Measurements from ENCODE around the gene HOXB13. TPM values are rescaled to one million over a fixed set of nuclear protein-coding genes. Genes with fewer than 3 reads are reported as not detected.
A peak's percentile ranks its signal among the peaks of the same experiment; 100 is the strongest.

HOXB13 gene
- total and polyA plus RNA-seq, 2 of the 4 experiments (the other 2 are of a cell fraction) = not detected

GRCh38 chr17:48722201-48722907 lies 6.2 kb downstream of the HOXB13 start, which contains the start of gene PRAC1:
PRAC1 (minus strand) TSS chr17:48722518; CDS start chr17:48722392, 126 bp downstream.
- H2BK20ac ChIP-seq (ENCODE audit: low read depth, low read length) = no peak within 1 kb of the TSS
- in situ Hi-C loops (cut with MboI; ENCODE audit: low sequenced_read_pairs) (loop anchor here (10.0 kb wide), 1 partner anchor 312 kb away; no protein-coding TSS in a partner anchor), intact Hi-C loops (cut with micrococcal nuclease) (loop anchor here (10.0 kb wide), 1 partner anchor 312 kb away; no protein-coding TSS in a partner anchor), dilution Hi-C loops (cut with HindIII; ENCODE audit: low sequenced_read_pairs, unreplicated experiment) (no loop called here)
- TF ChIP-seq BHLHE40 (IDR thresholded peaks at IDR 0.05; ENCODE audit: low read depth, low read length) (no peak), CEBPB (IDR thresholded peaks at IDR 0.05; ENCODE audit: low read depth, low read length) (no peak), USF2 (IDR thresholded peaks at IDR 0.05; ENCODE audit: low read depth, low read length) (no peak)
- no peak within 1 kb of the TSS for H3K4ac ChIP-seq (ENCODE audit: low read depth, low read length)
- H3K23ac ChIP-seq (ENCODE audit: low read depth, low read length) = no peak within 1 kb of the TSS
- H3K14ac ChIP-seq (replicated peaks; ENCODE audit: low read depth, low read length) = no peak within 1 kb of the TSS
- no peak within 1 kb of the TSS for H3K18ac ChIP-seq (ENCODE audit: low read depth, low read length)
- H3K79me1 ChIP-seq (ENCODE audit: low read depth in 1 of 2, low read length in 2 of 2) = no peaks in the 10 kb centered on the region
- POLR2A ChIA-PET (ENCODE audit: unreplicated experiment) = no interaction called here
- no peak within 1 kb of the TSS for H4K8ac ChIP-seq (ENCODE audit: low read depth in 2 of 2, low read length in 2 of 2)
- no peak within 1 kb of the TSS for H3K4me2 ChIP-seq (ENCODE audit: low read depth, low read length)
- 0 out of 2 replicates have a peak, but pooled peaks cover 22% of the 10 kb centered on the region for H4K20me1 ChIP-seq (ENCODE audit: insufficient read depth, low read length)
- no peaks in the 10 kb centered on the region for H3K36me3 ChIP-seq (ENCODE audit: control insufficient read depth, insufficient read depth, low read length)
- no peak within 1 kb of the TSS for H2AK5ac ChIP-seq (ENCODE audit: low read depth, low read length)
- peaks cover 93% of the 10 kb centered on the region for H3K27me3 ChIP-seq (ENCODE audit: control insufficient read depth, insufficient read depth, low read length)
- WGBS, 2 experiments (ENCODE audit: extremely low coverage in 2 of 2, insufficient read length in 1 of 2) = 4% methylated on average over 5 of the region's 21 CpGs; no CpG with 5 or more reads in 1 of the 2 experiments
- no peak within 1 kb of the TSS for H2BK120ac ChIP-seq (ENCODE audit: low read depth, low read length)
- no peak within 1 kb of the TSS for H2BK15ac ChIP-seq (ENCODE audit: low read depth, low read length)
- CTCF ChIA-PET = interaction anchor here (0.9 kb wide), 1 partner anchor 156 kb away, joined by 4 read pairs; no protein-coding TSS in a partner anchor
- no peaks in the 10 kb centered on the region for H3K4me1 ChIP-seq (ENCODE audit: control insufficient read depth, insufficient read depth, low read length)
- ATAC-seq (ENCODE audit: low read depth) (no peak), DNase-seq (no peak)
- no peak within 1 kb of the TSS for H4K91ac ChIP-seq (ENCODE audit: insufficient read depth, low read depth, low read length)
- H2AK9ac ChIP-seq (replicated peaks; ENCODE audit: low read depth, low read length, poor library complexity) = no peak within 1 kb of the TSS
- BruUV-seq (replicated peaks) = no TSS peak
- H2AFZ ChIP-seq (replicated peaks; ENCODE audit: low read length, poor library complexity) = peak within 1 kb of the TSS; percentile 3
- no peak within 1 kb of the TSS for H4K5ac ChIP-seq (ENCODE audit: low read depth, low read length)
- no peaks in the 10 kb centered on the region for H3K9me1 ChIP-seq (ENCODE audit: insufficient read depth, low read length)
- H3K27ac ChIP-seq (ENCODE audit: insufficient read depth, low read length) = no peak within 1 kb of the TSS
- H3K9ac ChIP-seq (ENCODE audit: low read depth, low read length) = no peak within 1 kb of the TSS
- H2BK5ac ChIP-seq (ENCODE audit: low read depth, low read length, poor library complexity, severe bottlenecking) = no peak within 1 kb of the TSS
- H3K4me3 ChIP-seq (ENCODE audit: insufficient read depth, low read depth, low read length) = no peak within 1 kb of the TSS
- no peak within 1 kb of the TSS for H3K56ac ChIP-seq (ENCODE audit: extremely low read depth, insufficient read depth, low read length)
- H3K9me3 ChIP-seq (ENCODE audit: control insufficient read depth, insufficient read depth, low read length) = peaks cover 19% of the 10 kb centered on the region
